Measurements from ENCODE around the gene FALEC. TPM values are rescaled to one million over a fixed set of nuclear protein-coding genes. Genes with fewer than 3 reads are reported as not detected.

Gene FALEC
- polyA plus RNA-seq, 2 of the 4 experiments (the other 2 are of a cell fraction), result 0.36 to 0.80 TPM

DNA sequence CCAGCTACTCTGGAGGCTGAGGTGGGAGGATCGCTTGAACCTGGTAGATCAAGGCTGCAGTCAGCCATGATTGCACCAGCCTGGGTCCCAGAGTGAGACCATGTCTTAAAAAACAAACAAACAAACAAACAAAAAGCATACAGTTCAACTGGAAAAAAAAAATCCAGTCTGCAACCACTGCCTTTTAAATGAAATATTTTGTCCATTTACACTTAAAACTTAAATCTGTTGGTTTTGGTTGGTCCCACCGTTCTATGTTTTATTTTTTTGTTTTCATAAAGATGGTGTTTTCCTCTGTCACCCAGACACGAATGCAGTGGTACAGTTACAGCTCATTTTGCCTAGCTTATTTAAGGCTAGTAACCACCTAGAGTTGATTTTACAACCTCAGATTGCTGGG, 9.8 kb downstream of the FALEC start:
- POLR2A ChIA-PET, result interaction anchor here (0.7 to 1.4 kb wide), 2 partner anchors 10 to 11 kb away, joined by 3 read pairs; partner anchors contain the start of gene FALEC
- FAIRE-seq, result no peak
- H3K4me1 ChIP-seq, result 0 out of 3 replicates have a peak, but pooled peaks cover 5% of the 10 kb centered on the region
- WGBS (ENCODE audit: missing lambda C conversion rate), result 68% methylated on average over 3 of the region's 3 CpGs
- no peak for ATAC-seq
- DNase-seq (ENCODE audit: low read depth in 1 of 2, low spot score in 1 of 2), result no peak
- no peak for TF ChIP-seq NR3C1 (IDR thresholded peaks at IDR 0.05)
- TF ChIP-seq BHLHE40 (IDR thresholded peaks at IDR 0.05; ENCODE audit: low read depth, low read length), result no peak
- no peak for TF ChIP-seq HOXB13 (CRISPR knock-in tag; IDR thresholded peaks at IDR 0.05; ENCODE audit: low read depth)
- CTCF ChIA-PET, result interaction anchor here (1.2 to 1.6 kb wide), 3 partner anchors 9 to 35 kb away, joined by 3 to 4 read pairs (median 4); no protein-coding TSS in a partner anchor
- no peak overlapping the region for H3K4me3 ChIP-seq
- no peak overlapping the region for H3K4me2 ChIP-seq
- no peaks in the 10 kb centered on the region for H3K9me3 ChIP-seq
- no peak overlapping the region for H3K27ac ChIP-seq

DNA sequence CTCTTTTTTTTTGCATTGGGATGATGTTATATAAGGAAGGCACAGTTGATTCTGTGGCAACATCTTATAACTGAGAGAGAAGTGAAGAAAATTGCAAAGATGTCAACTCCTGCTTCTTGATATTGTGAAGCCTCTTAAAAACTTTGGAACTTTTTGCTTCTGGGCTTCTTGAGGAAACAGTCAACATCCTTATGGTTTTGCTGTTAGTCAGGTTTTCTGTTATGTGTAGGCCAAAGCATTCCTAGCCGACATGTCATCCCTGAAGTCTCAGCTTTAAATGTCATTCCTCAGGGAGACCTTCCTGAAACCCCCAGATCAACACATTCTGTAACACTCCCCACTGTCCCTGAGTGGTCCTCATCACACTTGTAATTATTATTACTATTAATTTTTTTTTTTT, 12.6 kb downstream of the FALEC start:
- 74% methylated on average over 1 of the region's 1 CpG for WGBS (ENCODE audit: missing lambda C conversion rate)
- Histone ChIP-seq H3K27ac (no peak overlapping the region), H3K4me1 (peaks cover 16% of the 10 kb centered on the region; the same call in 2 of the 3 replicates), H3K4me2 (no peak overlapping the region), H3K9me3 (no peaks in the 10 kb centered on the region), H3K4me3 (no peak overlapping the region)
- no peak for FAIRE-seq
- no peak for ATAC-seq
- DNase-seq (ENCODE audit: low read depth in 1 of 2, low spot score in 1 of 2), result no peak
- CTCF ChIA-PET, result interaction anchor here (1.3 to 1.6 kb wide), 3 partner anchors 9 to 65 kb away, joined by 3 to 5 read pairs (median 4); no protein-coding TSS in a partner anchor
- TF ChIP-seq MYC (IDR thresholded peaks at IDR 0.05; ENCODE audit: borderline replicate concordance, low read length) (no peak), CHD2 (IDR thresholded peaks at IDR 0.05; ENCODE audit: low read length, partially characterized antibody) (no peak), RNF2 (IDR thresholded peaks at IDR 0.05; ENCODE audit: borderline replicate concordance, low read depth) (no peak), SMC3 (IDR thresholded peaks at IDR 0.05) (no peak), MAZ (IDR thresholded peaks at IDR 0.05; ENCODE audit: borderline replicate concordance, low read depth, low read length) (no peak), SREBF2 (IDR thresholded peaks at IDR 0.05) (no peak), RAD21 (conservative IDR thresholded peaks at IDR 0.05 in 1 of 2, IDR thresholded peaks at IDR 0.05 in 1 of 2) (no peak), CHD4 (IDR thresholded peaks at IDR 0.05; ENCODE audit: borderline replicate concordance) (no peak), ZC3H11A (IDR thresholded peaks at IDR 0.05) (no peak), ZFP36 (IDR thresholded peaks at IDR 0.05; ENCODE audit: borderline replicate concordance, partially characterized antibody) (no peak), FOSL2 (IDR thresholded peaks at IDR 0.05) (no peak), FOSL2 (CRISPR knock-in tag; IDR thresholded peaks at IDR 0.05) (no peak), PHF8 (IDR thresholded peaks at IDR 0.05; ENCODE audit: borderline replicate concordance, low read depth) (no peak), FOSB (CRISPR knock-in tag; IDR thresholded peaks at IDR 0.05) (no peak), HEYL (CRISPR knock-in tag; IDR thresholded peaks at IDR 0.05) (no peak), HOXB5 (CRISPR knock-in tag; IDR thresholded peaks at IDR 0.05) (no peak), POLR2AphosphoS2 (conservative IDR thresholded peaks at IDR 0.05; ENCODE audit: low read length) (no peak)
- TF ChIP-seq, protein P1, sequence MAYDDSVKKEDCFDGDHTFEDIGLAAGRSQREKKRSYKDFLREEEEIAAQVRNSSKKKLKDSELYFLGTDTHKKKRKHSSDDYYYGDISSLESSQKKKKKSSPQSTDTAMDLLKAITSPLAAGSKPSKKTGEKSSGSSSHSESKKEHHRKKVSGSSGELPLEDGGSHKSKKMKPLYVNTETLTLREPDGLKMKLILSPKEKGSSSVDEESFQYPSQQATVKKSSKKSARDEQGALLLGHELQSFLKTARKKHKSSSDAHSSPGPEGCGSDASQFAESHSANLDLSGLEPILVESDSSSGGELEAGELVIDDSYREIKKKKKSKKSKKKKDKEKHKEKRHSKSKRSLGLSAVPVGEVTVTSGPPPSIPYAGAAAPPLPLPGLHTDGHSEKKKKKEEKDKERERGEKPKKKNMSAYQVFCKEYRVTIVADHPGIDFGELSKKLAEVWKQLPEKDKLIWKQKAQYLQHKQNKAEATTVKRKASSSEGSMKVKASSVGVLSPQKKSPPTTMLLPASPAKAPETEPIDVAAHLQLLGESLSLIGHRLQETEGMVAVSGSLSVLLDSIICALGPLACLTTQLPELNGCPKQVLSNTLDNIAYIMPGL (CRISPR knock-in tag; IDR thresholded peaks at IDR 0.05; ENCODE audit: borderline replicate concordance), result no peak
- TF ChIP-seq, protein P2, sequence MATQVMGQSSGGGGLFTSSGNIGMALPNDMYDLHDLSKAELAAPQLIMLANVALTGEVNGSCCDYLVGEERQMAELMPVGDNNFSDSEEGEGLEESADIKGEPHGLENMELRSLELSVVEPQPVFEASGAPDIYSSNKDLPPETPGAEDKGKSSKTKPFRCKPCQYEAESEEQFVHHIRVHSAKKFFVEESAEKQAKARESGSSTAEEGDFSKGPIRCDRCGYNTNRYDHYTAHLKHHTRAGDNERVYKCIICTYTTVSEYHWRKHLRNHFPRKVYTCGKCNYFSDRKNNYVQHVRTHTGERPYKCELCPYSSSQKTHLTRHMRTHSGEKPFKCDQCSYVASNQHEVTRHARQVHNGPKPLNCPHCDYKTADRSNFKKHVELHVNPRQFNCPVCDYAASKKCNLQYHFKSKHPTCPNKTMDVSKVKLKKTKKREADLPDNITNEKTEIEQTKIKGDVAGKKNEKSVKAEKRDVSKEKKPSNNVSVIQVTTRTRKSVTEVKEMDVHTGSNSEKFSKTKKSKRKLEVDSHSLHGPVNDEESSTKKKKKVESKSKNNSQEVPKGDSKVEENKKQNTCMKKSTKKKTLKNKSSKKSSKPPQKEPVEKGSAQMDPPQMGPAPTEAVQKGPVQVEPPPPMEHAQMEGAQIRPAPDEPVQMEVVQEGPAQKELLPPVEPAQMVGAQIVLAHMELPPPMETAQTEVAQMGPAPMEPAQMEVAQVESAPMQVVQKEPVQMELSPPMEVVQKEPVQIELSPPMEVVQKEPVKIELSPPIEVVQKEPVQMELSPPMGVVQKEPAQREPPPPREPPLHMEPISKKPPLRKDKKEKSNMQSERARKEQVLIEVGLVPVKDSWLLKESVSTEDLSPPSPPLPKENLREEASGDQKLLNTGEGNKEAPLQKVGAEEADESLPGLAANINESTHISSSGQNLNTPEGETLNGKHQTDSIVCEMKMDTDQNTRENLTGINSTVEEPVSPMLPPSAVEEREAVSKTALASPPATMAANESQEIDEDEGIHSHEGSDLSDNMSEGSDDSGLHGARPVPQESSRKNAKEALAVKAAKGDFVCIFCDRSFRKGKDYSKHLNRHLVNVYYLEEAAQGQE (IDR thresholded peaks at IDR 0.05), result no peak
- POLR2A ChIA-PET, result no interaction called here
